HG03064 (cell line): Measurements from ENCODE around the gene SMG6.
"Not testable (repeated sequence)": the region's sequence is repeated elsewhere in the genome, so short reads cannot be mapped to it uniquely, and the experiment has no call there.

ENCODE experiments used
- ATAC-seq: cut with Tn5 transposase; IDR thresholded peaks from one replicate; pipeline ENCODE4 v1.9.1; 2021; ENCODE audit warnings: low read depth; ENCODE audit not compliant: unreplicated experiment

Gene SMG6

GRCh38 chr17:2181897-2182448 lies 121.6 kb downstream of the SMG6 start:
- no peak for ATAC-seq

- ATAC-seq, result no peak
Measured at GRCh38 chr17:2181206-2181896, 122.2 kb downstream of the SMG6 start.

GRCh38 chr17:2180768-2181167 lies 122.8 kb downstream of the SMG6 start:
- ATAC-seq, result no peak

- ATAC-seq, result no peak
Measured at GRCh38 chr17:2179615-2180295, 123.8 kb downstream of the SMG6 start.

GRCh38 chr17:2178798-2179501 lies 124.6 kb downstream of the SMG6 start:
- no peak for ATAC-seq

- ATAC-seq, result no peak
Measured at GRCh38 chr17:2177235-2177811, 126.3 kb downstream of the SMG6 start.

- no peak for ATAC-seq
Measured at GRCh38 chr17:2176499-2177169, 127.0 kb downstream of the SMG6 start.

GRCh38 chr17:2175294-2175628 lies 128.3 kb downstream of the SMG6 start:
- ATAC-seq, result no peak

- ATAC-seq, result no peak
Measured at GRCh38 chr17:2174468-2175293, 128.9 kb downstream of the SMG6 start.

GRCh38 chr17:2174014-2174413 lies 129.6 kb downstream of the SMG6 start:
- no peak for ATAC-seq

- ATAC-seq, result no peak
Measured at GRCh38 chr17:2172999-2173398, 130.6 kb downstream of the SMG6 start.

- no peak for ATAC-seq
Measured at GRCh38 chr17:2172077-2172851, 131.3 kb downstream of the SMG6 start.

GRCh38 chr17:2171702-2172076 lies 131.9 kb downstream of the SMG6 start:
- no peak for ATAC-seq

- ATAC-seq, result no peak
Measured at GRCh38 chr17:2170023-2170422, 133.6 kb downstream of the SMG6 start.

GRCh38 chr17:2165723-2166122 lies 137.9 kb downstream of the SMG6 start:
- ATAC-seq, result not testable (repeated sequence)

GRCh38 chr17:2158396-2158780 lies 145.2 kb downstream of the SMG6 start:
- no peak for ATAC-seq

GRCh38 chr17:2157675-2158395 lies 145.8 kb downstream of the SMG6 start:
- ATAC-seq, result no peak

- ATAC-seq, result no peak
Measured at GRCh38 chr17:2157081-2157480, 146.5 kb downstream of the SMG6 start.
